ENCODE results near the gene DBN1.

DBN1 gene

DNA sequence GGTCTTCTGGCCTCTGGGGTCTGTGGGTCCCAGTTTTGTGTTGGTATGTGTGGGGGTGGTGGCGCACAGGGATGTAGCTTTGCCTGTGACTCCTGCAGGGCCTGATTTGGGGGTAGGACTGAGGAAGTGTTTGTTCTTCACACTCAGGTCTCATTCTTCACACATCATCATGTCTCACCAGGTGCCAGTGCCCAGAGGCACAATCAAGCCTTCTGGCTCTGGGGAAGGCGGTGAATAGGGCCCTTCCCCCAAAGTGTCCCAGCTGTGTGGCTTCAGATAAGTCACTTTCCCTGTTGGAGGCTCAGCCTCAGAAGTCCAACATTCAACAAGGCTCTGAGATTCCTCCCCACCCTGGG is 5.1 kb downstream of the DBN1 start:
- DNase-seq (ENCODE audit: extremely low read depth, low read depth), result no peak
- TF ChIP-seq, protein P1, sequence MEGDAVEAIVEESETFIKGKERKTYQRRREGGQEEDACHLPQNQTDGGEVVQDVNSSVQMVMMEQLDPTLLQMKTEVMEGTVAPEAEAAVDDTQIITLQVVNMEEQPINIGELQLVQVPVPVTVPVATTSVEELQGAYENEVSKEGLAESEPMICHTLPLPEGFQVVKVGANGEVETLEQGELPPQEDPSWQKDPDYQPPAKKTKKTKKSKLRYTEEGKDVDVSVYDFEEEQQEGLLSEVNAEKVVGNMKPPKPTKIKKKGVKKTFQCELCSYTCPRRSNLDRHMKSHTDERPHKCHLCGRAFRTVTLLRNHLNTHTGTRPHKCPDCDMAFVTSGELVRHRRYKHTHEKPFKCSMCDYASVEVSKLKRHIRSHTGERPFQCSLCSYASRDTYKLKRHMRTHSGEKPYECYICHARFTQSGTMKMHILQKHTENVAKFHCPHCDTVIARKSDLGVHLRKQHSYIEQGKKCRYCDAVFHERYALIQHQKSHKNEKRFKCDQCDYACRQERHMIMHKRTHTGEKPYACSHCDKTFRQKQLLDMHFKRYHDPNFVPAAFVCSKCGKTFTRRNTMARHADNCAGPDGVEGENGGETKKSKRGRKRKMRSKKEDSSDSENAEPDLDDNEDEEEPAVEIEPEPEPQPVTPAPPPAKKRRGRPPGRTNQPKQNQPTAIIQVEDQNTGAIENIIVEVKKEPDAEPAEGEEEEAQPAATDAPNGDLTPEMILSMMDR (IDR thresholded peaks at IDR 0.05; ENCODE audit: low read depth, low read length, missing control alignments), result no peak
- no peak overlapping the region for H3K4me3 ChIP-seq (replicated peaks; ENCODE audit: low read depth, low read length)

DNA sequence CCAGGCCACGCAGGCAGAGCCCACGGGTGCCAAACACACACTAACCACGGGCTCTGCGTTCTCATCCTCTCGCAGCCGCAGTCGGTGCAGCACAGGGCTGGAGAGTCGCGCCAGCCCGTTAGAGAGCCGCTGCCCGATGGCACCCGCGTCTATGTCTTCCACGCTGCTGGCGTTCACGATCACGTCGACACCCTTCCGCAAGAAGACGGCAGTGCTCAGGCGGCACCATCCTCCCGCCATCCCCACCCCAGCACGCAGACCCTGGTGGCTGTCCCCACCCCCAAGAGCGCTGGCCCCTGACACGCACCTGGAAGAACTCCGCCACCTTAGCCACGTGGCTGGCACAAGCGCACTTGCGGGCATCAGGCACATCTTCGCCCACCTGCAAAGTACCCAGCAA is 6.0 kb downstream of the DBN1 start:
- TF ChIP-seq, protein P1 (IDR thresholded peaks at IDR 0.05; ENCODE audit: low read depth, low read length, missing control alignments), result no peak
- DNase-seq (ENCODE audit: extremely low read depth, low read depth), result no peak
- H3K4me3 ChIP-seq (replicated peaks; ENCODE audit: low read depth, low read length), result no peak overlapping the region

DNA sequence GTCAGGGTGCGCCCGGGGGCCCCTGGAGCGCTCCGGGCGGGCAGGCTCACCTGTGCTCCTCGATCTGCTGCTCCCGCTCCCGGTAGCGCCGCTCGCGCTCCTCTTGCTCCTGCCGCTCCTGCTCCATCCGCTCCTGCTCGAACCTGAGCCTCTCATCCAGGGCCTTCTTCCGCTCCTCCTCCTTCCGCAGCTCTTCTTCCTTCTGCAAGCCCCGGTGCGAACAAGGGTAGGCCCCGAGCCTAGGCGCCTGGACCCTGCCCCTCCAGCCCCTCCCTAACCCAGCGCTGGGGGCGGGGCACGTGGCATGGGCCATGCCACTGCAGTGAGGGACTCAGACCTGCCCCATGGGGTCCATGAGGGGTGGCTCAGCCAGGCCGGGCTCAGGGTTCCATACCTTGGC is 6.6 kb downstream of the DBN1 start:
- no peak overlapping the region for H3K4me3 ChIP-seq (replicated peaks; ENCODE audit: low read depth, low read length)
- TF ChIP-seq, protein P1 (IDR thresholded peaks at IDR 0.05; ENCODE audit: low read depth, low read length, missing control alignments), result no peak

DNA sequence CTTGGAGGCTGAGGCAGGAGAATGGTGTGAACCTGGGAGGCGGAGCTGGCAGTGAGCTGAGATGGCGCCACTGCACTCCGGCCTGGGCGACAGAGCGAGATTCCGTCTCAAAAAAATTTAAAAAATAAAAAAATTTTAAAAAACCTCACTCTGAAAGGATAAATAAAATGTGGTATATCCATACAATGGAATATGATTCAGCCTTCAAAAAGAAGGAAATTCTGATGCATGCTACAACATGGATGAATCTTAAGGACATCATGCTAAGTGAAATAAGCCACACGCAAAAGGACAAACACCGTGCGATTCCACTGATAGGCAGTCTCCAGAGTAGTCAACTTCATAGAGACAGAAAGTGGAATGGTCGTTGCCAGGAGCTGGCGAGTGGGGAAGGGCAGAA is 8.4 kb downstream of the DBN1 start:
- no peak overlapping the region for H3K4me3 ChIP-seq (replicated peaks; ENCODE audit: low read depth, low read length)
- DNase-seq (ENCODE audit: extremely low read depth, low read depth), result no peak
- TF ChIP-seq, protein P1 (IDR thresholded peaks at IDR 0.05; ENCODE audit: low read depth, low read length, missing control alignments), result no peak

More for the DNA sequence above, 6.6 kb downstream of the DBN1 start:
- DNase-seq (ENCODE audit: extremely low read depth, low read depth), result no peak

DNA sequence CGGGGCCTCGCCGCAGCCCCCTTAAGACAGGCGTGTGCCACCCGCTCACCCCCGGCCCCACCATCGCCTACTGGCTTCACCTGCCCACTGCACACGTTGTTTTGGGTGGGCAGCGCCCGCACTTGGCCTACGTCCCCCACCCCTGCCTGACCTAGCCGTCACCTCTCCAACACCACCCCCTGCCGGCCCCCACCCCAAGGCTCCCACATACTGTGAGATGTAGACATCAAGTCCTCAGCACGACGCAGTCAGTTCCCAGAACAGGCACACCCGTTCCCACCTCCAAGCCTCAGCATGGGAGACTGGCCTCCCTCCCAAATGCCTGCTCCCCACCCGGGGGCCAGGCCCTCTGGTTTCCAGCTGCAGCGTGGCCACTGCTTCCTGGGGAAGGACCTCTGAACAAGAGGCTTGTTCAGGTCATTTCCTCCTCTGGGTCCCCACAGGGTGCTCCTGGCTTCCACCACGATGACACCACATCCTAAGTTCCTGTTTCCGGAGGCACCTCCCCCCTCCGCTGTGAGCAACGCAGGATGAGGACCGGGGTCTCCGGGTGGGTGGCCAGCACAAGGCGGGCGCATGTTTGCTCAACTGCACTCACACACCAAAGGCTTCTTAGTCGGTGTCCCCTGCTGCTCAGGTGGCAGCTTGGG is 11.3 kb downstream of the DBN1 start:
- DNase-seq (ENCODE audit: extremely low read depth, low read depth), result no peak
- TF ChIP-seq, protein P1 (IDR thresholded peaks at IDR 0.05; ENCODE audit: low read depth, low read length, missing control alignments), result no peak
- H3K4me3 ChIP-seq (replicated peaks; ENCODE audit: low read depth, low read length), result no peak overlapping the region

DNA sequence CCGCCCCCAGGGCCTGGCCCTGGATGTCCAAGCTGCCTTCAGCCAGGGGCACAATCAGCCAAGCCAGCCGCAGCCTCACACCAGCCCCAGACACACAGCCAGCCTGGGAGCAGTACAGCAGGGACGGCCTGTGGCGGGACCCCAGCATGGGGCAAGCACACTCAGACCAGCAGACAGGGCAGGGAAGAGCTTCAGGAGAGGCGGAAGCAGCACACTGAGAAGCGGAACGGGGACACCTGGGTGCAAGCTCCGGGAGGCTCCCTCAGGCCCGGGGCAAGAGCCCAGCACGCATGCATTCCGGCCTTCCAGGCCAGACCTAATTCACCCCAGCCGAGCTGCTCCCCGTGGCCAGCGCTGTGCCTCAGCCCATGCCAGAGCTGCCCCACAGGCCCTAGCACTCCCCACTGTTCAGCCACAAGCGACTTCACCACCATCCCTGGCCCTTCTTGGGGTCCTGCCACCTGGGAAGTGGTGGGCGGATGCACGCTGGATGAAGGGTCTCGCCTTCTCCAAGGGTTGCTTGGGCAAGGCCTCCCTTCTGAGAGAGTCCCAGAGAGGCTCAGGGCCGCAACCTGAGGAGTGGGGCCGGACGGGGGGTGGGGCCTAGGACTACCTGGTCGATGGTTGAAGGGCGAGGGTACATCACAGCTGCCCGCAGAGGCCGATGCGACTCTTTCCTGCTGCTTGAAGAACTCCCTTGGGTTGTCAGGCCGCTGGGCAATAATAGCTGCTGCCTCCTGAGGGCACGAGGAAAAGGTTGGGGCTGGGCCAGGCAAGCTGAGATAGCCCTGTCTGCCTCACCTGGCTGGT is 13.4 kb downstream of the DBN1 start:
- H3K4me3 ChIP-seq (replicated peaks; ENCODE audit: low read depth, low read length), result no peak overlapping the region
- DNase-seq (ENCODE audit: extremely low read depth, low read depth), result no peak
- TF ChIP-seq, protein P1 (IDR thresholded peaks at IDR 0.05; ENCODE audit: low read depth, low read length, missing control alignments), result no peak
